ENCODE results near the gene CIAPIN1.

CIAPIN1 gene

DNA sequence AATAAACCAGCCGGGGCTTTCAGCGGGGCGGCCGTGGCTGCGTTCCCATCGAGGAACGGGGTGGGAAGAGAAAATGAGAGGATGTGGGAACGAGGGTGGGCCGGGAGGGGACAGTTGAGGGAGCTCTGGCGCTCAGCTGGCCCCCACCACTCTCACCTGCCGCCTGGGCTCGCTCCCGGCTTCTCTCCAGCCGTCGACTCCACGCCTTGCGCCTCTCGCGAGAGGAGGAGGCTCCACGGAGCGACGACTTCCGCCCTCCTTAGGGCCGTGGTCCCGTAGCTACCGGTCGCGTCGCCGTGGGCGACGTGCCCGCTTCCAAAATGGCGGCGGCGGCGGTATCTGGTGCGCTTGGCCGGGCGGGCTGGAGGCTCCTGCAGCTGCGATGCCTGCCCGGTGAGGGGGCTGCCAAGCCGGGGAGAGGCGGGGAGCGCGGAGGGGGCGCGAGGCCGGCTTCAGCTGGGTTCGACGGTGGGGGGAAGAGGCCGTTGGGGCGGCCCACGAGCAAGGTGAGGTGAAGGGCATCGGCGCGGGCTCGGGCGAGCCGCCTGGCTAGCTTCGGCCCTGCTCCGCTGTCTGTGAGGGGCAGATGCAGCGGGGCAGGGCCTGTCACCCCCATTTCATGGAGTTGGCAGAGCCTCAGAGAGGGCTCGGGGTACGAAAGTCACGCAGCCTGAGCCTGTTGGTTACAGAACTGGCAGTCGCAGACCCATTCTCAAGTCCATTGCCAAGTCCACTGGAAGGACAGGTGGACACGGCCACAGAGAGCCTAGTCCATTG, at the start of gene CIAPIN1, which contains the start of gene COQ9:
CIAPIN1 (minus strand) TSS at position 200 of the 777 bp plus-strand sequence. CDS start 6,457 bp downstream, outside the sequence.
COQ9 (plus strand) TSS at position 294 of the 777 bp plus-strand sequence; CDS start at position 321, 27 bp downstream.
- H3K36me3 ChIP-seq (ENCODE audit: insufficient read depth, insufficient read length, low read length): peaks cover 48% of the 10 kb centered on the region
- H3K4me1 ChIP-seq (ENCODE audit: insufficient read depth, insufficient read length): no peaks in the 10 kb centered on the region
- DNase-seq (ENCODE audit: low read depth, low spot score): peak; percentile 90
- no peaks in the 10 kb centered on the region for H3K27me3 ChIP-seq (ENCODE audit: insufficient read depth, insufficient read length)
- peak within 1 kb of the TSS; percentile 98 for H3K9ac ChIP-seq (ENCODE audit: insufficient read length, low read depth)
- TF ChIP-seq ZNF274 (IDR thresholded peaks at IDR 0.05; ENCODE audit: low read depth, low read length): no peak
- TF ChIP-seq YY1 (IDR thresholded peaks at IDR 0.05; ENCODE audit: insufficient read depth, insufficient read length): peak; percentile 94
- no peak for TF ChIP-seq SUZ12 (IDR thresholded peaks at IDR 0.05; ENCODE audit: extremely low read depth, insufficient read depth, insufficient read length)
- H3K4me3 ChIP-seq (ENCODE audit: insufficient read length, low read depth): peak within 1 kb of the TSS; percentile 97
- H3K9me3 ChIP-seq (ENCODE audit: insufficient read depth, low read length): no peaks in the 10 kb centered on the region

DNA sequence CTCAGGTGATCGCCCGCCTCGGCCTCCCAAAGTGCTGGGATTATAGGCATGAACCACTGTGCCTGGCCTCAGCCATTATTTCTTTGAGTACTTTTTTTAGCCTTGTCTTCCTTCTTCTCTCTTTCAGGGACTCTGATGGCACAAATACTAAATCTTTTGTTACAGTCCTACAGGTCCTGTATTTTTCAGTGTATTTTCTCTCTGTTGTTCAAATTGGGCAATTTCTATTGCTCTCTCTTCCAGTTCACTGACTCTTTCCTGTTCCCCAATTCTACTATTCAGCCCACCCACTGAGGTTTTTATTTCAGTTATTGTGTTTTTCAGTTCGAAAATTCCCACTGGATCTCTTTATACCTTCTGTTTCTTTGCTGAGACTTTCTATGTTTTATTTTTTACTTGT, 46.6 kb upstream of the CIAPIN1 start:
- H3K4me3 ChIP-seq (ENCODE audit: insufficient read length, low read depth): no peak overlapping the region
- H3K4me1 ChIP-seq (ENCODE audit: insufficient read depth, insufficient read length): no peaks in the 10 kb centered on the region
- TF ChIP-seq YY1 (IDR thresholded peaks at IDR 0.05; ENCODE audit: insufficient read depth, insufficient read length): no peak
- no peak for TF ChIP-seq SUZ12 (IDR thresholded peaks at IDR 0.05; ENCODE audit: extremely low read depth, insufficient read depth, insufficient read length)
- no peak for TF ChIP-seq ZNF274 (IDR thresholded peaks at IDR 0.05; ENCODE audit: low read depth, low read length)
- no peak for DNase-seq (ENCODE audit: low read depth, low spot score)
- H3K36me3 ChIP-seq (ENCODE audit: insufficient read depth, insufficient read length, low read length): no peaks in the 10 kb centered on the region
- H3K9me3 ChIP-seq (ENCODE audit: insufficient read depth, low read length): peaks cover 8% of the 10 kb centered on the region; the same call in 1 of the 2 replicates
- peaks cover 2% of the 10 kb centered on the region for H3K27me3 ChIP-seq (ENCODE audit: insufficient read depth, insufficient read length)
- H3K9ac ChIP-seq (ENCODE audit: insufficient read length, low read depth): no peak overlapping the region

DNA sequence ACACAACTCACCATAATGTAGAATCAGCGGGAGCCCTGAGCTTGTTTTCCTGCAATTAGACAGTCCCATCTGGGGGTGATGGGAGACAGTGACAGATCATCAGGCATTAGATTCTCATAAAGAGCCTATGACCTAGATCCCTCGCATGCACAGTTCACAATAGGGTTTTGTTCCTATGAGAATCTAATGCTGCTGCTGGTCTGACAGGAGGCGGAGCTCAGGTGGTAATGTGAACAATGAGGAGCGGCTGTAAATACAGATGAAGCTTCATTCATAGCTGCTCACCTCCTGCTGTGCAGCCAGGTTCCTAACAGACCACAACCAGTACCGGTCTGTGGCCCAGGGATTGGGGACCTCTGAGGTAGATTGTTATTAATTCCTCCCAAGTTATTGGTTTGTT, 42.0 kb upstream of the CIAPIN1 start:
- Histone ChIP-seq H3K4me1 (ENCODE audit: insufficient read depth, insufficient read length) (peaks cover 17% of the 10 kb centered on the region), H3K4me3 (ENCODE audit: insufficient read length, low read depth) (no peak overlapping the region), H3K27me3 (ENCODE audit: insufficient read depth, insufficient read length) (peaks cover 20% of the 10 kb centered on the region), H3K9me3 (ENCODE audit: insufficient read depth, low read length) (peaks cover 9% of the 10 kb centered on the region; the same call in 1 of the 2 replicates), H3K9ac (ENCODE audit: insufficient read length, low read depth) (no peak overlapping the region), H3K36me3 (ENCODE audit: insufficient read depth, insufficient read length, low read length) (no peaks in the 10 kb centered on the region)
- no peak for TF ChIP-seq SUZ12 (IDR thresholded peaks at IDR 0.05; ENCODE audit: extremely low read depth, insufficient read depth, insufficient read length)
- no peak for TF ChIP-seq YY1 (IDR thresholded peaks at IDR 0.05; ENCODE audit: insufficient read depth, insufficient read length)
- TF ChIP-seq ZNF274 (IDR thresholded peaks at IDR 0.05; ENCODE audit: low read depth, low read length): no peak
- no peak for DNase-seq (ENCODE audit: low read depth, low spot score)

DNA sequence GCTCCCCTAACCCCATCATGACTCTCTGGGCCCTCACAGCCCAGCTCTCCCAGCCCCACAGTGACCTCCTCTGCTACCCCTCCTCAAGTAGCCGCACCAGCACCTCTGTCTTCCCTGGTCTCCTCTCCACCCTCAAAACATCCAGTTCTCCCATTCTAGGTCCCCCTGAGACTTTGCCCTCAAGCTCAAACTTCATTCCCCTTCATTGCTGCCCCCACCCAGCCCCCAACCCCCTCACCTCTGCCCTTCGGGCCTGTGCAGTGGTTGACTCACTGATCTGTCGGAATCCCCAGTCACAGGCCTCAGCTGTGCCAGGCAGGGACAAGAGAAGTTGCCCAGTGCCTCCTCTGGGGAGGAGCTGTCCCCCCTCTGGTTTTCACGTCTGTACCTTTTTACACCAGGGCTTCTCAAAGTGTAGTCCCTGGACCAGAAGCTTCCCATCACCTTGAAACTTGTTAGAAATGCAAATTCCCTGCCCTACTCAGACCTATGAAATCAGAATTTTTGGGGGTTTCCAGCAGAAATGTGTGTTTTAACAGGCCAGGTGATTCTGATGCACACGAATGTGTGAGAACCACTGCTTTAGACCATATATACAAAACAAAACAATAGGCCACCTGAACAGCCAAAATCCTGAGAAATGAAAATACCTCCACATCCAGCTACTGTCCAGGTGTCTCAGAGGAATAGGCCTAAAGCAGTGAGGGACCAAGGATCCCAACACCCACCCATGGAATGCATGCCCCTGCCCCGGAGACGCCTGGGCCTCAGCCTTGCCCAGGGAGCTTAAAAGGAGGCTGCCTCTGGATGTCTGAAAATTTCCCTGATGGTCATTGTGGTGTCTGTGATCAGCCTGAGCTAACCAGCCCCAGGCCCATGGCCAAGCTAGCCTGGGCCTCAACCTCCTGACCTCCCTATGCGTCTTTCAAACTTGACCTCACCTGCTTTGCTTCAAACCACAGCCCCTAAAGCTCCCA, 40.0 kb upstream of the CIAPIN1 start:
- TF ChIP-seq ZNF274 (IDR thresholded peaks at IDR 0.05; ENCODE audit: low read depth, low read length) (no peak), SUZ12 (IDR thresholded peaks at IDR 0.05; ENCODE audit: extremely low read depth, insufficient read depth, insufficient read length) (no peak), YY1 (IDR thresholded peaks at IDR 0.05; ENCODE audit: insufficient read depth, insufficient read length) (no peak)
- Histone ChIP-seq H3K4me1 (ENCODE audit: insufficient read depth, insufficient read length) (peaks cover 22% of the 10 kb centered on the region), H3K36me3 (ENCODE audit: insufficient read depth, insufficient read length, low read length) (no peaks in the 10 kb centered on the region), H3K27me3 (ENCODE audit: insufficient read depth, insufficient read length) (peaks cover 19% of the 10 kb centered on the region), H3K4me3 (ENCODE audit: insufficient read length, low read depth) (no peak overlapping the region), H3K9ac (ENCODE audit: insufficient read length, low read depth) (peak overlapping the region; percentile 38), H3K9me3 (ENCODE audit: insufficient read depth, low read length) (peaks cover 9% of the 10 kb centered on the region; the same call in 1 of the 2 replicates)
- no peak for DNase-seq (ENCODE audit: low read depth, low spot score)

DNA sequence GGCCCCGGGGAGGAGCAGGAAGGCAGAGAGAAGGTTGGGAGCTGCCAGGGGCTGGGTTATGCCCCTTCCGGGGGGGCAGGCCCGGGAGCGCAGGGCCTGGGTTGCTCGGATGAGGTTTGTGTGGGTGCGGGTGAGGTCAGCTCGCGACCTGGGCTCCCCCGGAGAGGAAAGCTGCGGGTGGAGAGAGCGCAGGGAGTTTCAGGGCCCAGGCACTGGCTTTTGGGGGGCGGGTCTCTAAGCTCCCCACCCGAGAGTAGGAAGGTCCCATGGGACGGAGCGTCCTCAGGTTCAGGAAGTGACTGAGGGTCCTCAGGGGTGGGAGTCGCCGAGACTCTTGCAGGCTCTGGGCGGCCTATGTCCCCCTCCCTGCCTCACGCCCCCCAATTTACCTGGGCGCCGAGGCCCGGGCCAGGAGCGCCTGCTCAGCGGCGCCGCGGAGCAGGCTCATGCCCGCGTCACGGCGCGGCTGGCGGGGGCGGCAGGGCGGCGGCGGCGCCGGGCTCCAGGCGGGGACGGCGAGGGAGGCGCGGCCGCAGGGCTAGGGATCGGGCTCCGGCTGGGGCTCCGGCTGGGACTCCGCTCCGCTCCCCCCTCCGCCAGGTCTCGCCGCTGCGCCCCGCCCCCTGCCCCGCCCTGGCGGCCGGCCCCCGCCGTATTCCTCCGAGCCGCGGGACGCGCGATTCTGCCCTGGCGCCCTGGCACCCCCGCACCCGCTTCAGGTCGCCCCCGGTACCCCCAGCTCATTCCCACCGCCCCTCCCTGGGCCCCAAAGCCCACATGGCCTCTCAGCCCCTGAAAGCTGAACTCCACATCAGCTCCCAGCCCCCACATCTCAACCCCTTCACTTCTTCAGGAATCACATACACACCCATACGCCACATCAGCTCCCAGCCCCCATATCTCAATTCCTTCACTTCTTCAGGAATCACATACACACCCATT, 39.0 kb upstream of the CIAPIN1 start, which contains the start of gene DOK4:
DOK4 (minus strand) TSS at position 578 of the 942 bp plus-strand sequence. CDS start 6,986 bp downstream, outside the sequence.
- Histone ChIP-seq H3K4me1 (ENCODE audit: insufficient read depth, insufficient read length) (peaks cover 22% of the 10 kb centered on the region), H3K9ac (ENCODE audit: insufficient read length, low read depth) (peak within 1 kb of the TSS; percentile 86), H3K27me3 (ENCODE audit: insufficient read depth, insufficient read length) (peaks cover 19% of the 10 kb centered on the region), H3K9me3 (ENCODE audit: insufficient read depth, low read length) (peaks cover 9% of the 10 kb centered on the region; the same call in 1 of the 2 replicates), H3K36me3 (ENCODE audit: insufficient read depth, insufficient read length, low read length) (no peaks in the 10 kb centered on the region), H3K4me3 (ENCODE audit: insufficient read length, low read depth) (peak within 1 kb of the TSS; percentile 89)
- TF ChIP-seq YY1 (IDR thresholded peaks at IDR 0.05; ENCODE audit: insufficient read depth, insufficient read length) (no peak), ZNF274 (IDR thresholded peaks at IDR 0.05; ENCODE audit: low read depth, low read length) (no peak), SUZ12 (IDR thresholded peaks at IDR 0.05; ENCODE audit: extremely low read depth, insufficient read depth, insufficient read length) (no peak)
- peak; percentile 56 for DNase-seq (ENCODE audit: low read depth, low spot score)
